IPS-20b (cell line): ENCODE data around the gene ZMYM4.
A peak's percentile ranks its signal among the peaks of the same experiment; 100 is the strongest.
"Not testable (repeated sequence)": the region's sequence is repeated elsewhere in the genome, so short reads cannot be mapped to it uniquely, and the experiment has no call there.

Source experiments
- H3K27ac ChIP-seq: one replicate; pipeline ENCODE4 v1.5.1; 2013; ENCODE audit warnings: low read length
- H3K27me3 ChIP-seq: 2 replicates; pipeline ENCODE4 v1.6.1; 2013; ENCODE audit warnings: mild to moderate bottlenecking, low read length, inconsistent platforms; ENCODE audit not compliant: insufficient read depth
- H3K36me3 ChIP-seq: 2 replicates; pipeline ENCODE4 v1.6.1; 2013; ENCODE audit warnings: low read depth, mild to moderate bottlenecking, inconsistent platforms, low read length, moderate library complexity; ENCODE audit not compliant: insufficient read depth
- H3K4me1 ChIP-seq: 2 replicates; pipeline ENCODE4 v1.6.1; 2013; ENCODE audit warnings: mild to moderate bottlenecking, control low read depth, inconsistent platforms, low read length, moderate library complexity; ENCODE audit not compliant: insufficient read depth
- H3K4me3 ChIP-seq: 2 replicates; pipeline ENCODE4 v1.5.1; 2013; ENCODE audit warnings: mild to moderate bottlenecking, low read length, inconsistent platforms
- H3K9ac ChIP-seq: 2 replicates; pipeline ENCODE4 v1.6.1; 2013; ENCODE audit warnings: low read depth, mild to moderate bottlenecking, inconsistent platforms, low read length, moderate library complexity
- H3K9me3 ChIP-seq: 2 replicates; pipeline ENCODE4 v1.6.1; 2013; ENCODE audit warnings: mild to moderate bottlenecking, low read depth, low read length, inconsistent platforms; ENCODE audit not compliant: insufficient read depth

Gene ZMYM4

DNA sequence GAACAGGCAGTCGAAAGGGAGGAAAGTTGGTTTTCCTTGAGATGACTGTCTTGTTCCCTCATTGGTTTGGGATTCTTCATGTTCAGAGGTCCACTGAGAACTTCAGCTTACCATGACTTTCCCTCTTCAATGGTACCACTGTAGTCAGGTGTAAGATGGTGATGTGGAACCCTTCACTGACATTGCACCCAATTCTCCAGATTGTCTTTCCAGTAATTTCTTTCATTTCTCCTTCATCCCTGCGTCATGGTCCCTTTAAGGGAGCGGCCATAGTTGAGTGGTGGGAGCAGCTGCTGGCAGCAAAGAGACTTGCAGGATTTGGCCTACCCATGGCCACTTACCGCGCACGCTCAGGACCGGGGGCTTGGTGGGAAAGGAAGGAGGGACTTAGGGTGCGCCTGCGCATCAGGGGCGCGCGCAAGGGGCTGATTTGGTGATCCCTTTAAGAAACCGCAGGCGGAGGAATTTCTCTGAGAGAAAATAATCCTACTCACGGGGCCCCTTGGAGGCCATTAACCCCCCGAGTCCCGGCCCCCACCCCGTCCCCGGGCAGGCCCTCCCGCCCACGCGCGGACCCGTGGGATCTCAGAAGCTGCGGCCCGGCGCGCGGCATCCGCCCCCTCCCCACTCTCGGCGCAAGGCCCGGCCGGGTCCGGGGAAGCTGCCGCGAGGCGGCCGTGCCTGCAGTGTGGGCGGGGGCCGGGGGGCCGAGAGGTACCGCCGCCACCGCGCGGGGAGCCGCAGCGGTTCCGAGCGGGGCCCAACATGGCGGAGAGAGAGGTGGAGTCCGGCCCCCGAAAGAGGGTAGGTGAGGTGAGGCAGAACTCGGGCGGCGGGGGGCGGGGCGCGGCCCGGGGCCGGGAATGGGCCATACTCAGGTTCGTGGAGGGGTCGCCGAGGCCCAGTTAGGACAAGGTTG lies at the start of gene ZMYM4:
TSS of gene ZMYM4 (plus strand) at position 428 of the 919 bp plus-strand sequence. CDS start at position 766, 338 bp downstream.
- H3K9ac ChIP-seq = peak within 1 kb of the TSS; percentile 78
- H3K27ac ChIP-seq = peak within 1 kb of the TSS; percentile 74
- no peaks in the 10 kb centered on the region for H3K36me3 ChIP-seq
- peaks cover 6% of the 10 kb centered on the region; the same call in 1 of the 2 replicates for H3K4me1 ChIP-seq
- no peaks in the 10 kb centered on the region for H3K9me3 ChIP-seq
- H3K27me3 ChIP-seq = no peaks in the 10 kb centered on the region
- H3K4me3 ChIP-seq = peak within 1 kb of the TSS; percentile 89

DNA sequence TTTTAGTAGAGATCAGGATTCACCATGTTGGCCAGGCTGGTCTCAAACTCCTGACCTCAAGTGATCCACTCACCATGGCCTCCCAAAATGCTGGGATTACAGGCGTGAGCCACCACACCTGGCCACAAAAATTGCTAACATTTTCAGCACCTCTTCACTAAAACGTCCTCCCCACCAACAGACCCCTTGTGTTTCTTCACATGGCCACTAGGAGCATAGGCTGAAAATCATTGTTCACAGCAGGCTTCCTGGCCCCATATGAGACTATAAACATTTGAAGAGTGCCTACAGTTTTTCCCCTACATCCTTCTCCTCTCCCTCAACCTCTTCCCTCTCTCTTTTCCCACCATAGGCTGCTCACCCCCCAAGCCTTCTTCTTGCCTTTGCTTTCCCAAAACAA lies 47.5 kb upstream of the ZMYM4 start:
- H3K9ac ChIP-seq = no peak overlapping the region
- H3K4me3 ChIP-seq = no peak overlapping the region
- H3K27ac ChIP-seq = no peak overlapping the region
- no peaks in the 10 kb centered on the region for H3K36me3 ChIP-seq
- H3K27me3 ChIP-seq = no peaks in the 10 kb centered on the region
- no peaks in the 10 kb centered on the region for H3K9me3 ChIP-seq
- H3K4me1 ChIP-seq = peaks cover 12% of the 10 kb centered on the region

DNA sequence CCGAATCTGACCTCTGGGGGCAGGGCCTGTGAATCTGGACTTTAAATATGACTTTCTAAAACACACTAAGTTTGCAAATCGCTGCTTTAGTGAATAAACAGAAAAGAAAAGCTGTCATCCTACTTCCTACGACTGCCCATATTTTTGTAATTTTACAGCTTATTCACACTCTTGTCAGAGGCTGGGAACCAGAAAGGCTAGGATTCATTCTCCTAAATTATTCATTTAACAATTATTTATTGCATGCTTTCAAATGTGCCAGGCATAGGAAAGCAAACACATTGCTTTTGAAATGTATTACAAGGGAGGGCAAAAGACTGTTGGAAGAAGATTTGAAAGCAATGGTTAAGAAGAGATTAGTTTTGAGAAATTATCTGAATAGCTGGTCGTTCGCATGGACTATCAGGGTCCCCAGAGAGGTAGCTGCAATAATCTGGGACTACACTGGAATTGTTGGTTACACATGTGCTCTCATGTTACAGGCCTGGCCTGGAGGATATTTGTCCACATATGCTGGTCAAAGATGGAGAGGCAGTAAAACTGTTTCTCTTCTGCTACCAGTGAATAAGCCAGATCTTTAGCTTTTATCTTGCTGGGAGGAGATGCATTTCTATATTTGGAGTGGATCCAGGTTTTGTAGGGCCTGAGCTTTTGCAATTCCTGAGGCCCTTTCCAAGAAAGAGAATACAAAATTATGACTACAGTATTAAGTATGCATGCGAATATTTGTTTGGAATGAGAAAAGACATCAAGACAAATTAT lies 46.0 kb upstream of the ZMYM4 start:
- Histone ChIP-seq H3K27me3 (no peaks in the 10 kb centered on the region), H3K9ac (no peak overlapping the region), H3K27ac (no peak overlapping the region), H3K9me3 (no peaks in the 10 kb centered on the region), H3K4me1 (peaks cover 12% of the 10 kb centered on the region), H3K36me3 (no peaks in the 10 kb centered on the region), H3K4me3 (no peak overlapping the region)

- Histone ChIP-seq H3K27me3 (no peaks in the 10 kb centered on the region), H3K4me1 (peaks cover 12% of the 10 kb centered on the region), H3K9me3 (no peaks in the 10 kb centered on the region), H3K4me3 (no peak overlapping the region), H3K27ac (no peak overlapping the region), H3K36me3 (no peaks in the 10 kb centered on the region), H3K9ac (no peak overlapping the region)
Measured at GRCh38 chr1:35223084-35223630, 45.4 kb upstream of the ZMYM4 start.

GRCh38 chr1:35226546-35226945 lies 42.0 kb upstream of the ZMYM4 start:
- Histone ChIP-seq H3K27ac (no peak overlapping the region), H3K9me3 (no peaks in the 10 kb centered on the region), H3K4me1 (peaks cover 6% of the 10 kb centered on the region), H3K4me3 (no peak overlapping the region), H3K36me3 (no peaks in the 10 kb centered on the region), H3K27me3 (no peaks in the 10 kb centered on the region), H3K9ac (no peak overlapping the region)

DNA sequence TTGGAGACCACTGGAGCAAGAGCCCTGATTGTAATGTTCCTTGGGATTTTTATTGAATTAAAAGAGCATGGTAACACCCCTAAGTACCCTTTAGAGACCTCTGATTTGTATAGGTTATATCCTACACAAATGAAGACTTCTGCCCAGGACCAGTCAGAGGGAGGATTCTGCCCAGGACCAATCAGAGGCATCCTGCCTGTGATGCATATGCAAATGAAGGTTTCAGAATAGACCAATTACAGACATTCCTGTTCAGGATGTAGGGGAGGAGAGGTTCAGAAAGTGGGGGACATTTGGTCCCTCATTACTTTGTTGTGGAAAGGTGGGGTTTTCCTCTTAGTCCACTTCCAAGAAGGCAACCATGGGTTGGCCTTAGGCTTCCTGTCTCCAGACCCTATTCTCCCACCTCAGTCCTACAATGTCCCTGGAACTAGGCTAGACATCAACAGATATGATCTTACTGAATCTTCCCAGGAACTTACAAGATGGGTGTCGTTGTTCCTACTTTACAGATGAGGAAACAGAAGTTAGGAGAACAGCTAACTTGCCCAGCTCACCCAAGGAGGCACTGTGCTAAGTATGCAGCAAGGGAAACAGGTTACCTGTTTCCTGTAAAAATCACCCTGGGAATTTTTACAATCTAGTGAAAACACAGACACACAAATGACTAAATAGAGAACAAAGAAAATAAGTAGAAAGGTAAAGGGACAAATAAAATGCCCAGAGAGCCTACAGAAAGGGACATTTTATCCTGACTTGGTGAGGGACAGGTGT lies 38.7 kb upstream of the ZMYM4 start:
- no peaks in the 10 kb centered on the region for H3K4me1 ChIP-seq
- H3K36me3 ChIP-seq = no peaks in the 10 kb centered on the region
- no peaks in the 10 kb centered on the region for H3K27me3 ChIP-seq
- H3K27ac ChIP-seq = no peak overlapping the region
- H3K9ac ChIP-seq = no peak overlapping the region
- H3K4me3 ChIP-seq = no peak overlapping the region
- no peaks in the 10 kb centered on the region for H3K9me3 ChIP-seq

- H3K9ac ChIP-seq = no peak overlapping the region
- no peak overlapping the region for H3K27ac ChIP-seq
- H3K4me3 ChIP-seq = no peak overlapping the region
- H3K27me3 ChIP-seq = no peaks in the 10 kb centered on the region
- no peaks in the 10 kb centered on the region for H3K9me3 ChIP-seq
- no peaks in the 10 kb centered on the region for H3K36me3 ChIP-seq
- no peaks in the 10 kb centered on the region for H3K4me1 ChIP-seq
Measured at GRCh38 chr1:35231287-35231686, 37.2 kb upstream of the ZMYM4 start.

- not testable (repeated sequence) for H3K27me3 ChIP-seq, H3K9me3 ChIP-seq, H3K36me3 ChIP-seq, H3K4me3 ChIP-seq, H3K27ac ChIP-seq, H3K4me1 ChIP-seq, H3K9ac ChIP-seq
Measured at GRCh38 chr1:35236772-35237171, 31.7 kb upstream of the ZMYM4 start.

GRCh38 chr1:35243691-35244090 lies 24.8 kb upstream of the ZMYM4 start:
- Histone ChIP-seq H3K4me3 (no peak overlapping the region), H3K36me3 (no peaks in the 10 kb centered on the region), H3K27ac (no peak overlapping the region), H3K4me1 (no peaks in the 10 kb centered on the region), H3K9me3 (no peaks in the 10 kb centered on the region), H3K27me3 (no peaks in the 10 kb centered on the region), H3K9ac (no peak overlapping the region)

GRCh38 chr1:35247256-35247655 lies 21.3 kb upstream of the ZMYM4 start:
- H3K4me3 ChIP-seq = no peak overlapping the region
- no peaks in the 10 kb centered on the region for H3K27me3 ChIP-seq
- no peak overlapping the region for H3K9ac ChIP-seq
- no peaks in the 10 kb centered on the region for H3K9me3 ChIP-seq
- H3K27ac ChIP-seq = no peak overlapping the region
- no peaks in the 10 kb centered on the region for H3K36me3 ChIP-seq
- H3K4me1 ChIP-seq = no peaks in the 10 kb centered on the region

DNA sequence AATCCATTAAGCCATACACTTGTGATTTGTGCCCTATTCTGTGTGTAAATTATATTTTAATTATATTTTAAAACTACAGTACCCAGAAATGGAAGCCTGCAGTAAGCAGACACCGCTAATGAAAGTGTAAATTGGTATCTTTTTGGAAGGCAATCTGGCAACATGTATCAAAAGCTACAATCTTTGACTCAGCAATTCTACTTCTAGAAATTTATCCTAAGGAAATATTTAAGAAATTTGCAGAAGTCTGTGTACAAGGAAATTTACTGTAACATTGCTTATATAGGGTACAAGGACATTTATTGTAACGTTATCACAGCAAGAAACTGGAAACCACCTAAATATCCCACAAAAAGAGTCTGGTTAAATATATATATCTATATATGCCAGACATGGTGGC lies 14.6 kb upstream of the ZMYM4 start:
- Histone ChIP-seq H3K27me3 (no peaks in the 10 kb centered on the region), H3K27ac (no peak overlapping the region), H3K4me3 (no peak overlapping the region), H3K9ac (no peak overlapping the region), H3K4me1 (no peaks in the 10 kb centered on the region), H3K9me3 (no peaks in the 10 kb centered on the region), H3K36me3 (no peaks in the 10 kb centered on the region)
